ENCODE data around the gene NPFFR2.
A peak's percentile ranks its signal among the peaks of the same experiment; 100 is the strongest.

NPFFR2 gene

DNA sequence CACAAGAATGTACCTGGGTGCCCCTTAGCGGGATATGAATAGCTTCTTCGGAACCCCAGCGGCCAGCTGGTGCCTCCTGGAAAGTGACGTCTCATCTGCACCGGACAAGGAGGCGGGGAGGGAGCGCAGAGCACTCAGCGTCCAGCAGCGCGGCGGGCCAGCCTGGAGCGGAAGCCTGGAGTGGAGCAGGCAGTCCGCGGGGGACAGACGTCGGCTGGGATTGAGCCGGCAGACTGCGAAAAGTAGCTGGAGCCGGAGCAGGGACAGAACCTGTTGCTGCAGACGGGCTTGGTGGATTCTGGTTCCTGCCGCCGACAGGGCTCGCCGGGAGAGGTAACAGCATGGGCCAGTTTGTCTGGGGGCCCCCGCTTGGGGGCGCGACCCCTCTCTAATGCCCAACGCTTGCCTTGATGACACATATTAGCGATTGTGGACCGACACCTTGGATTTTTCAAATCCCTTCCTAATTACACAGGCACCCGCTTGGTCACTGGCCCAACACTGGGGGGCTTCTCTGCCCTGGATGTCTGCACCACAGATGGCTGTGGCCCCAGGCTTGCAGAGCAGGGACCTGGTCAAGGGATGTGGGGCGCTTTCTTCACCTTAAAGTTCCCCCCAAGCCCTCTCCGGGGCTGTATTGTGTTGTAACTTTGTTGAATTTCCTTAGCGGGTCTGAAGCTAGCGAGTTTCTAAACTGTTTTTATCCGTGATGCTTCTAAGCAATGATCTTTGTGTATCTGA is at the start of gene NPFFR2:
Gene NPFFR2 (plus strand): TSS at position 133 of the 741 bp plus-strand sequence. CDS start 96,592 bp downstream, outside the sequence.
- in situ Hi-C loops (cut with HindIII; ENCODE audit: low sequenced_read_pairs): no loop called here
- TF ChIP-seq, protein P1, sequence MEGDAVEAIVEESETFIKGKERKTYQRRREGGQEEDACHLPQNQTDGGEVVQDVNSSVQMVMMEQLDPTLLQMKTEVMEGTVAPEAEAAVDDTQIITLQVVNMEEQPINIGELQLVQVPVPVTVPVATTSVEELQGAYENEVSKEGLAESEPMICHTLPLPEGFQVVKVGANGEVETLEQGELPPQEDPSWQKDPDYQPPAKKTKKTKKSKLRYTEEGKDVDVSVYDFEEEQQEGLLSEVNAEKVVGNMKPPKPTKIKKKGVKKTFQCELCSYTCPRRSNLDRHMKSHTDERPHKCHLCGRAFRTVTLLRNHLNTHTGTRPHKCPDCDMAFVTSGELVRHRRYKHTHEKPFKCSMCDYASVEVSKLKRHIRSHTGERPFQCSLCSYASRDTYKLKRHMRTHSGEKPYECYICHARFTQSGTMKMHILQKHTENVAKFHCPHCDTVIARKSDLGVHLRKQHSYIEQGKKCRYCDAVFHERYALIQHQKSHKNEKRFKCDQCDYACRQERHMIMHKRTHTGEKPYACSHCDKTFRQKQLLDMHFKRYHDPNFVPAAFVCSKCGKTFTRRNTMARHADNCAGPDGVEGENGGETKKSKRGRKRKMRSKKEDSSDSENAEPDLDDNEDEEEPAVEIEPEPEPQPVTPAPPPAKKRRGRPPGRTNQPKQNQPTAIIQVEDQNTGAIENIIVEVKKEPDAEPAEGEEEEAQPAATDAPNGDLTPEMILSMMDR (IDR thresholded peaks at IDR 0.05; ENCODE audit: low read depth, low read length): no peak
- H3K4me3 ChIP-seq (ENCODE audit: low read depth, low read length): peak within 1 kb of the TSS; percentile 47
- DNase-seq (ENCODE audit: low read depth, low spot score): peak; percentile 48

DNA sequence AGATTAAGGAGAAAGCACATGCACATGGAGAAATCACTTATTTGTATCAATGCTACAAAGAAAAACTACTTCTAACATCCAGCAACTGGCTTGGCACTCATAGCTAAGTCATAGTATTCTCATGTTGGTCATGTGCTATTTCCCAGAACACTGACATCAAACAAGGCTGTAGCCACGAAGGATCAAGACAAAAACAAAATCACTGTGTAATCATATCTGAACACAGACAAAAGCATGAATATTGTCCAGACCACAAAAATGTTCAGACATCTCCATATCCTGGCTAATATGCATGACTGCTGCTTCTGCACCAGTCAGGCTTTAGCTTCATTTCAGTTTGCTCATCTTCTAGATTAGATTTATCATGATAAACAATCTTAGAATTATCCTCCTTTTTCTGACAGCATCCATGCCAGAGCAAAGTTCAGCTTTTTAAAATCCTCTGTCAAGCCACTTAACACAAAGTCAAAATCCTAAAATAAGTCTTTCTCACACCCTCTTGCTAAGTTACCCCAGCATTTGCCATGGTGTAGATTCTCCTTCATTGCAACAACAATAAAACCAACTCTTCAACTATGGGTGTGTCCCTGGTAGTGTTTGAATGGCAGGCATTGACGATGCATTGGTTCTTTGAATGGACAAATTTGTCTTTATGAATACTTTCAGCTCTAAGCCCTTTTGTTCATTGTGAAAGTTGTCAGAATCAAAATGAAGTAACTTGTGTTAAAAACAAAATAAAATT is 39.1 kb upstream of the NPFFR2 start:
- in situ Hi-C loops (cut with HindIII; ENCODE audit: low sequenced_read_pairs): no loop called here
- DNase-seq (ENCODE audit: low read depth, low spot score): peak; percentile 56
- H3K4me3 ChIP-seq (ENCODE audit: low read depth, low read length): no peak overlapping the region
- TF ChIP-seq, protein P1 (IDR thresholded peaks at IDR 0.05; ENCODE audit: low read depth, low read length): no peak

DNA sequence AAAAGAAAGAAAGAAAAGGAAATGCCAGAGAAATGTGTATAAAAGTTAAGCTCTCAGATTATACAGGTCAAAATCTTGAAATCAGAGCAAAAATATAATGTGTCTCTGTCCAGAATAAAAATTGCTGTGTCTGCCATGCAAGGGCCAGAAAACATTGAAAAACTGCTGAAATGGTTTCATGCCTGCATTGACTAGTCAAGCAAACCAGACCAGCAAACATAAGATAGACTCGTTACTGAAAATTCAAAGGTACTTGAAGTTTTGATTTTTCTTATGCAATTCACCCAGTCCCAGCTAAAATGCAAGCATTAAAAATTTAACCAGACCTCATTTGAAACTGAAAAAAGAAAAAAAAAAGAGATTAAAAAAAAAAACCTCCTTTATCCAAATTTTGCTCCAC is 37.2 kb upstream of the NPFFR2 start:
- no peak for DNase-seq (ENCODE audit: low read depth, low spot score)
- in situ Hi-C loops (cut with HindIII; ENCODE audit: low sequenced_read_pairs): no loop called here
- no peak overlapping the region for H3K4me3 ChIP-seq (ENCODE audit: low read depth, low read length)

DNA sequence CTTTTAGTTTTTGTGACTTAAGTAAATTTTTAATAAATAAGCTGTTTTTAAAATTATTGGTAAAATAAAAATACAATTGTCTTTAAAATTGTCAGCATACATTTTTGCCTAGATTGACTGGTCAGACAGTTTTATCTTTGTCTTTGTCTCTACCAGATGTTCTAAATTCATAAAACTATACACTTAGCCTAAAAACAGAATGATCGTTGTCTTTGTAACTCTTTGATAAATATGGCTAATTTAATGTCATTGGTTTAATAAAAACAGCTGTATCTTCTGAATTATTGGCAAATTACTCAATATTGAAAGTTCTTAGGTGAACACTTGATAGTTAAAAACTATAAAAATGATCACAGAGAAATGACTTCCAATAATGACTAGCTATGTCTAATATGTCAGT is 36.5 kb upstream of the NPFFR2 start:
- TF ChIP-seq, protein P1 (IDR thresholded peaks at IDR 0.05; ENCODE audit: low read depth, low read length): no peak
- no peak overlapping the region for H3K4me3 ChIP-seq (ENCODE audit: low read depth, low read length)
- DNase-seq (ENCODE audit: low read depth, low spot score): no peak
- in situ Hi-C loops (cut with HindIII; ENCODE audit: low sequenced_read_pairs): no loop called here

More for the DNA sequence above, 37.2 kb upstream of the NPFFR2 start:
- TF ChIP-seq, protein P1 (IDR thresholded peaks at IDR 0.05; ENCODE audit: low read depth, low read length): no peak

DNA sequence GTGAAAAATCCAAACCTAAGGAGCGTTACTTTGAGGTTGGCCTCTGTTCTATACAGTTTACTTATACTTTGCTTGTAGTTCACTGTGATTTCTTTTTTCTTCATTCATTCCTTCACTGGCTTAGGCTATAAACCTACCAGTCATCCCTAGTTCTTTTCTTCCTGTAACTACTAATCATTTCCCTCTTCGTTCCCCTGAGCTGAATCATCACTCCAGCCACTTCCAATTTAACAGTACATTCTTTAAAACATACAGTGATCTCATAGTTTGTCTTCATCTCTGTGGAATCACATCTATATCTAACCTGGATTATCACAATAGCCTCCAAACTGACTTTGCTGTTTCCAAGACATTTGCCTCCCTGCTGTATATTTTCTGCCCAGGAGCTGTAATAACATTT is 25.2 kb upstream of the NPFFR2 start:
- H3K4me3 ChIP-seq (ENCODE audit: low read depth, low read length): no peak overlapping the region
- TF ChIP-seq, protein P1 (IDR thresholded peaks at IDR 0.05; ENCODE audit: low read depth, low read length): no peak
- peak; percentile 86 for DNase-seq (ENCODE audit: low read depth, low spot score)
- in situ Hi-C loops (cut with HindIII; ENCODE audit: low sequenced_read_pairs): no loop called here

DNA sequence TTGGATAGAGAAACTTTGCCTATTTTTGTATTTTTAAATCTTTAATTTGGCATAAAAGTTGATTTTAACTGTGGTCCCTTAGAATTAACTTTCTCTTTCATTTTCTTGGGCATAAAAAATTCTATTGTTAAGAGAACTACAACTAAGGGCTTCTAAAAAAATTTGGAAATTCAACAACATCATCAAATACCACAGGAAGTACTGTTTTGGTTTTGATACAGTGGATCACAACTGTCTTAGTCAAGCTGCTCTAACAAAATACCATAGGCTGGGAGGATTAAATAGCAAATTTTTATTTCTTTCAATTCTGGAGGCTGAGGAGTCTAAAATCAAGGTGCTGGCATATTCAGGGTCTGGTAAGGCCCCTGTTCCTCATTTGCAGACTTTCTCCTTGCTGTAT is 19.9 kb upstream of the NPFFR2 start:
- TF ChIP-seq, protein P1 (IDR thresholded peaks at IDR 0.05; ENCODE audit: low read depth, low read length): no peak
- in situ Hi-C loops (cut with HindIII; ENCODE audit: low sequenced_read_pairs): no loop called here
- no peak overlapping the region for H3K4me3 ChIP-seq (ENCODE audit: low read depth, low read length)
- DNase-seq (ENCODE audit: low read depth, low spot score): no peak
